Adrenal gland (tissue), 12 donors: ENCODE measurements around the gene CDC42EP1. TPM values are rescaled to one million over a fixed set of nuclear protein-coding genes. Genes with fewer than 3 reads are reported as not detected.

Experiments
- DNase-seq, 7 donors: peaks; one replicate each; pipeline ENCODE4 v3.0.0-alpha.2; 2019 to 2020
- H3K27ac ChIP-seq, 5 donors: fragments of 200-600 bp; sonication (generic) in 4 of 5; 1 replicate in 3 of 5; 2 replicates in 2 of 5; pipeline versions ENCODE4 v1.5.1 to v1.8.0; 2016 to 2020; ENCODE audit warnings: mild to moderate bottlenecking in 1 of 5
- H3K27me3 ChIP-seq: fragments of 200-600 bp; 2 replicates; pipeline ENCODE4 v1.8.0; 2021
- H3K36me3 ChIP-seq, 2 donors: fragments of 200-600 bp; replicated peaks in 1 of 2; 1 replicate in 1 of 2; 2 replicates in 1 of 2; pipeline versions ENCODE4 v1.5.1 to v1.8.0; 2018 to 2022
- H3K4me1 ChIP-seq, 2 donors: fragments of 200-600 bp; replicated peaks in 1 of 2; 1 replicate in 1 of 2; 2 replicates in 1 of 2; pipeline versions ENCODE4 v1.5.1 to v1.8.0; 2018 to 2021
- H3K4me3 ChIP-seq, 4 donors: fragments of 200-600 bp; sonication (generic) in 3 of 4; one replicate each; pipeline ENCODE4 v1.5.1; 2016 to 2018
- H3K9me3 ChIP-seq, 3 donors: fragments of 200-600 bp; sonication (generic) in 1 of 3; replicated peaks in 1 of 3; 1 replicate in 2 of 3; 2 replicates in 1 of 3; pipeline versions ENCODE4 v1.5.1 to v1.8.0; 2016 to 2021
- POLR2A ChIP-seq, 2 donors: fragments of 450-650 bp; IDR thresholded peaks; one replicate each; pipeline ENCODE4 v1.6.1; 2017; ENCODE audit warnings: antibody characterized with exemption in 2 of 2, mild to moderate bottlenecking in 2 of 2, moderate library complexity in 1 of 2
- WGBS, 4 donors: extraction: QIAGEN DNeasy Blood & Tissue Kit in 2 of 4; methylation state at CpG; one replicate each; pipeline versions ENCODE4 v1.1.5 to v1.1.7; 2013 to 2017; 5-methylcytosine and 5-hydroxymethylcytosine counted together
- intact Hi-C, 2 donors: fragments of 100-400 bp; cut with DNase I; formaldehyde crosslinking; loops; one replicate each; pipeline versions ENCODE4 v1.14.1 to v1.15.0; 2022 to 2023
- polyA plus RNA-seq, 3 donors: library from polyadenylated mRNA; stranded (reverse); fragments of 200-250 nt in 2 of 3; fragments of 350-450 nt in 1 of 3; fragmentation: Illumina TruSeq in 1 of 3; extraction: RNeasy Lipid Tissue Mini Kit (QIAGEN cat#74804) in 1 of 3; gene quantifications; one replicate each; pipeline ENCODE4 v1.2.3, GENCODE V29; 2013 to 2014
- total RNA-seq, 9 donors: library from RNA; depleted of rRNA in 4 of 9; stranded (reverse); fragments of >200 nt in 4 of 9; fragments of 120-200 nt in 1 of 9; fragmentation: NEBNext Ultra II Directional in 1 of 9; extraction: Animal tissue kit (Norgen Biotek cat#: 25700) in 1 of 9; gene quantifications; one replicate each; pipeline versions ENCODE4 v1.1.0 to v1.2.4, GENCODE V29; 2013 to 2023
- TF ChIP-seq, protein P1 (sequence below), 6 experiments: fragments of 450-650 bp in 4 of 6; fragments of 200-600 bp in 2 of 6; sonication (generic) in 1 of 6; IDR thresholded peaks; 1 replicate in 5 of 6; 2 replicates in 1 of 6; pipeline versions ENCODE4 v1.5.1 to v1.8.0; 2016 to 2021; ENCODE audit warnings: antibody characterized with exemption in 6 of 6, mild to moderate bottlenecking in 2 of 6, moderate library complexity in 1 of 6
- donor health status: healthy with polysubstance abuse.
- donor health status: Bipolar disorder and iron deficiency.
- donor health status: DM: yes; HTN: yes; CAD: no.
- donor health status: DM: no; HTN: no; CAD: no.
- donor health status: DM: no; HTN: no; CAD: no.
- donor health status: DM: yes; HTN: yes; CAD: no.

CDC42EP1 gene
- total and polyA plus RNA-seq, 12 donors, result 9.2 to 159 (median 92.8) TPM

DNA sequence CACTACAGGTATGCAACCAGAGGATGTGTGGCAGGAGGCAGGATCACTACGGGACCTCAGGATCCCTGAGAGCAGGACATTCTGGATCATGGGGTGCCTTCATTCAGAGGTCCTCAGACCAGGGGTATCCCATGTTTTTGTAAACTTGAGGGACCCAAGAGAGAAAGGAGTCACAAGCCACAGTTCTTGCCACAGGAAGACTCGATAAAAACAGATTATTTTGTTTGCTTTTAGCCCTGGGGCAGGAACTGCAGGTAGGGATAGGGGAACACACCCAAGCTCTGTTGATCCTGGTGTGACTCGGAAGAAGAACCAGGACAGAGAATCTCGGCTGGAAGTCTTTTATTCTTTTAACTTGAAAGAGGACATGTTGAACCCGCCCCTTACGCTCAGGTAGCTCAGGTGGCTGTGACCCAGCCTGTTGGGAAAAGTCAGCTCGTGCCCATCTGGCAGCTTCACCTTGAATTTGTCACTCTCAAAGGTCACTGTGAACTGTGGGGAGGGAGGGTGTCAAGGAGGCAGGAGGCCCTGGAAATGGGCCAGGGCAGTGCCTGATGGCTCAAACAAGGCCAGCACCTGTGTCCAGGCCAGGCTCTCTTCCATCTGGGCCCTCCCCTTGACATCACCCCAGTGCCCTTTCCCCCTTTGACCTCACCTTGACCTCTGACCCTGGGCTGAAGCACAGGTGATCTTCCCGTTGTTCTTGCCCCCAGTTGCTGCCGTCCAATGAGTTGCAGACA is 9.8 kb downstream of the CDC42EP1 start:
- H3K36me3 ChIP-seq, result peaks cover 0 to 25% of the 10 kb centered on the region in 2 donors
- H3K27ac ChIP-seq, result peak overlapping the region in 3 of 5 donors; percentile 32 to 53 (median 42)
- 32 to 53% (median 45%) methylated on average over 9 of the region's 9 CpGs for WGBS, 4 donors
- no peak overlapping the region for H3K4me3 ChIP-seq
- peak in 6 of 7 donors; percentile 56 to 85 (median 73) for DNase-seq
- no peaks in the 10 kb centered on the region for H3K9me3 ChIP-seq
- peak in 1 of 2 donors; percentile 5 for TF ChIP-seq POLR2A (IDR thresholded peaks at IDR 0.05)
- TF ChIP-seq, protein P1, sequence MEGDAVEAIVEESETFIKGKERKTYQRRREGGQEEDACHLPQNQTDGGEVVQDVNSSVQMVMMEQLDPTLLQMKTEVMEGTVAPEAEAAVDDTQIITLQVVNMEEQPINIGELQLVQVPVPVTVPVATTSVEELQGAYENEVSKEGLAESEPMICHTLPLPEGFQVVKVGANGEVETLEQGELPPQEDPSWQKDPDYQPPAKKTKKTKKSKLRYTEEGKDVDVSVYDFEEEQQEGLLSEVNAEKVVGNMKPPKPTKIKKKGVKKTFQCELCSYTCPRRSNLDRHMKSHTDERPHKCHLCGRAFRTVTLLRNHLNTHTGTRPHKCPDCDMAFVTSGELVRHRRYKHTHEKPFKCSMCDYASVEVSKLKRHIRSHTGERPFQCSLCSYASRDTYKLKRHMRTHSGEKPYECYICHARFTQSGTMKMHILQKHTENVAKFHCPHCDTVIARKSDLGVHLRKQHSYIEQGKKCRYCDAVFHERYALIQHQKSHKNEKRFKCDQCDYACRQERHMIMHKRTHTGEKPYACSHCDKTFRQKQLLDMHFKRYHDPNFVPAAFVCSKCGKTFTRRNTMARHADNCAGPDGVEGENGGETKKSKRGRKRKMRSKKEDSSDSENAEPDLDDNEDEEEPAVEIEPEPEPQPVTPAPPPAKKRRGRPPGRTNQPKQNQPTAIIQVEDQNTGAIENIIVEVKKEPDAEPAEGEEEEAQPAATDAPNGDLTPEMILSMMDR (IDR thresholded peaks at IDR 0.05), result no peak
- H3K27me3 ChIP-seq, result no peaks in the 10 kb centered on the region
- intact Hi-C loops, result no loop called here
- H3K4me1 ChIP-seq, result peaks cover 37 to 64% of the 10 kb centered on the region in 2 donors

DNA sequence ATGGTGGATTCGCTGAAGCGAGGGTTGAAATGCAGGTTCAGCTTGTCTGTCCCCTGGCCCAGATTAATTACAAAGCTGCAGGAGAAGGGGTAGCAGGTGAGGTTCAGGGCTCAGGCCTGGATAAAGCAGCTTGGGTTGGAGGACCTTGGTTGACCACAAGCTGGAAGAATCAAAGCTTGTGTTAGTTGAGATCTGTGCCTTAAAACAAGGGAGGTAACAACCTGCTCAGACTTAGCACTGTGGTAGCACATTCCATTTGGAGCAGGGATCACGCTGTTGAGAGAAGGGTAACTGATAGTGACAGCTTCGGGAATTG is 10.3 kb downstream of the CDC42EP1 start:
- H3K4me1 ChIP-seq, result peaks cover 33 to 58% of the 10 kb centered on the region in 2 donors
- WGBS, 4 donors, result 63 to 79% (median 75%) methylated on average over 4 of the region's 4 CpGs
- H3K36me3 ChIP-seq, result peaks cover 0 to 25% of the 10 kb centered on the region in 2 donors
- DNase-seq, result no peak
- TF ChIP-seq, protein P1 (IDR thresholded peaks at IDR 0.05), result no peak
- TF ChIP-seq POLR2A (IDR thresholded peaks at IDR 0.05), result no peak
- intact Hi-C loops, result no loop called here
- no peak overlapping the region for H3K4me3 ChIP-seq
- H3K27ac ChIP-seq, result peak overlapping the region in 2 of 5 donors; percentile 42 to 53
- H3K27me3 ChIP-seq, result no peaks in the 10 kb centered on the region
- H3K9me3 ChIP-seq, result no peaks in the 10 kb centered on the region

DNA sequence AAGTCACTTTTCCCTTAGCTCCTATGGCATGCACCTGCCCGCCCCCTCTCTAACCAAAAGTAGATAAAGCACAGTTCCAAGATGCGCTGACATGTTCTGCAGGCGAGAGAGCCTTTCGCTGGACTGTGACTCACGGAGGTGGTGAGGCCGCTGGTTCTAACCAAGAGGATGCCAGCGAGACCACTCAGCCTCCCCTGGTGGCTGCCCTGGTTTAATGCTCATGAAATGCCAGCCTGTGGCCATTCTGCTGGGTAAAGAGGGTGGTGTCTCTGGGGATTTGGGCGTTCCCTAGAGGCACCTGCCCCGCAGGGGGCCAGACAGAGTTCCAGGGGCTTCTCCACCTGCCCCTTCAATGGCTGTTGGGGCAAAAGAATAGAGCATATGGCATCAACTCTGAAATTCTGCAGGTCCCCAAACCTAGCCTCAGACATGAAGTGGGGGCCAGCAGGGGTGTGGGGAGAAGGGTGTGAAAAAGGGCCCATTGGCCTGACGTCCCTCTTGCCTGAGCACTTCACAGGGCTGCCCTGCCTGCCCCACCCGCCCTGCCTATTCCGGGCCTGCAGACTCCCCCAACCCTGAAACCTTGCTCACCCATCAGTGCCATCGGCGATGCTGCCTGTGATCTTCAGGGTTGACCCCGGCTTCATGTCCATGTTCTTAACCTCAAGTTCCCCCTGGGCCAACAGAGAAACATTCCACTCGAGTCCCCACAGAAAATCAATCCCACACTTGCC is 11.1 kb downstream of the CDC42EP1 start:
- H3K27me3 ChIP-seq, result no peaks in the 10 kb centered on the region
- H3K27ac ChIP-seq, result peak overlapping the region in 2 of 5 donors; percentile 30 to 53
- intact Hi-C loops, result no loop called here
- H3K4me1 ChIP-seq, result peaks cover 25 to 50% of the 10 kb centered on the region in 2 donors
- no peak overlapping the region for H3K4me3 ChIP-seq
- TF ChIP-seq POLR2A (IDR thresholded peaks at IDR 0.05), result no peak
- TF ChIP-seq, protein P1 (IDR thresholded peaks at IDR 0.05), result peak in 4 of 6 experiments; percentile 21 to 46 (median 31)
- no peaks in the 10 kb centered on the region for H3K9me3 ChIP-seq
- H3K36me3 ChIP-seq, result peaks cover 0 to 17% of the 10 kb centered on the region in 2 donors
- whole genome bisulfite sequencing, 4 donors, result 61 to 67% (median 63%) methylated on average over 12 to 16 of the region's 16 CpGs
- peak in 5 of 7 donors; percentile 53 to 73 (median 65) for DNase-seq

DNA sequence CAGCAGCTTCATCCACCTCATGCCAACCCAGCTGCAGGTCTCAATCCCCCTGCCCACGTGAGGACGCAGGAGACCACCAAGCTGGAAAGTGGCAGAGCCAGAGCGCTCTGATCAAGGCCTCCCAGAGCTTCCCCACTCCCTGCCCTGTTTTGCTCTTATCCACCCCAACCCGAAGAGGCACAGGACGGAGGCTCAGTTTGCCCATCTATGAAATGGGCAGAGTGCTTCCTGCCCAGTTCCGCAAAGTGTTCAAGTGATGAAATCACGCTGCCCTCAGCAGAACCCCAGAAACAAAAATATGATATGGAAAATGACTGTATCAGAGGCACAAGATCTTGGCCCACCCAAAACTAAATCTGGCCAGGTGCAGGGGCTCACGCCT is 11.7 kb downstream of the CDC42EP1 start:
- H3K36me3 ChIP-seq, result peaks cover 0 to 11% of the 10 kb centered on the region in 2 donors
- intact Hi-C loops, result no loop called here
- peaks cover 20 to 45% of the 10 kb centered on the region in 2 donors for H3K4me1 ChIP-seq
- no peaks in the 10 kb centered on the region for H3K9me3 ChIP-seq
- no peaks in the 10 kb centered on the region for H3K27me3 ChIP-seq
- WGBS, 4 donors, result 90 to 94% (median 92%) methylated on average over 8 of the region's 8 CpGs
- TF ChIP-seq, protein P1 (IDR thresholded peaks at IDR 0.05), result no peak
- TF ChIP-seq POLR2A (IDR thresholded peaks at IDR 0.05), result no peak
- no peak for DNase-seq
- H3K27ac ChIP-seq, result no peak overlapping the region
- H3K4me3 ChIP-seq, result no peak overlapping the region
